H54 (cell line): ENCODE measurements around the gene DDX25.

Experiments used
- DNase-seq: peaks from one replicate; pipeline ENCODE4 v3.0.0; 2011; ENCODE audit warnings: low spot score, mixed read lengths; ENCODE audit not compliant: insufficient read length
- FAIRE-seq: peaks from 3 replicates; lab custom pipeline; 2011; peaks lifted over from hg19 to GRCh38; lab: Jason Lieb, UNC
- POLR2A ChIP-seq: IDR thresholded peaks from 2 replicates; pipeline ENCODE4 v1.6.1; 2011; ENCODE audit warnings: low read depth, mild to moderate bottlenecking, low read length

The DDX25 gene

DNA sequence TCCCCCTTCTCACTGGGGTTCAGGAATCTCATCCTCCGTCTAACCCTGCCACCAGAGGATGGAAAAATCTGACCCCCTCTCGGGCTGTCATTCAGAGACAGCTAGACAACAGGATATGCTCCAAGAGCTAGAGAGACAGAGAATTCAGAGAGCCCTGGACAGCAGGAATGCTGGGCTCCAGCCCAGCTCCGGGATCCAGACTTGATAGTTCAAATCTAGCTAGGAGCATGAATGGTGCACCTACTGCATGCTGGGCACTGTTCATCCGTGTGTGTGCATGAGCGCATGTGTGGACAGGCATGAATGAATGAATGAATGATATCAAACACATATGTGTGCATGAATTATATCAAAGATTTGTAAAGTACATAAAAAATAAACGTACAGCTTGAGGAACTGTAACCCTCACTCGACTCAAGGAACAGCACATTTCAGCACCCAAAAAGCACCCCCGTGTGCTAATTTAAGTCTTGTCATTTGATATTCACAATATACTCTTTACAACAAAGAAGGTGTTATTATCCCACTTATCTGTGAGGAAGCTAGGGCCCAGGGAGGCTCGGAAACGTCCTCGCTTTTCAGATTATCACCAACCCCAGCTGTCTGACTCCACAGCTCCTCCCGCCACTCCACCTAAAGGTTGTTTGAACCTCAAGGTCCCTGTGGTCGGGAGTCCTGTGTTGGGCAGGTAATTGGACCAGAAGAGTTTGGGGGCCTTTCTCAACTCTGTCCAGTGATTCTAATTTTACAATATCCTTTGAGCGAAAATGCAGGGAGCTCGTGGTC is 40.9 kb downstream of the DDX25 start:
- FAIRE-seq = no peak
- DNase-seq = no peak
- no peak for TF ChIP-seq POLR2A

GRCh38 chr11:125945797-125946520 is 41.7 kb downstream of the DDX25 start, which contains the start of gene VSIG10L2:
VSIG10L2 (plus strand) TSS chr11:125946044; CDS start chr11:125946056, 12 bp downstream.
- no peak for FAIRE-seq
- no peak for TF ChIP-seq POLR2A
- DNase-seq = no peak

- no peak for DNase-seq
- FAIRE-seq = no peak
- no peak for TF ChIP-seq POLR2A
These were observed 42.6 kb downstream of the DDX25 start for GRCh38 chr11:125946712-125947418.

GRCh38 chr11:125947419-125948277 is 43.3 kb downstream of the DDX25 start:
- FAIRE-seq (no peak), DNase-seq (no peak)
- TF ChIP-seq POLR2A = no peak

DNA sequence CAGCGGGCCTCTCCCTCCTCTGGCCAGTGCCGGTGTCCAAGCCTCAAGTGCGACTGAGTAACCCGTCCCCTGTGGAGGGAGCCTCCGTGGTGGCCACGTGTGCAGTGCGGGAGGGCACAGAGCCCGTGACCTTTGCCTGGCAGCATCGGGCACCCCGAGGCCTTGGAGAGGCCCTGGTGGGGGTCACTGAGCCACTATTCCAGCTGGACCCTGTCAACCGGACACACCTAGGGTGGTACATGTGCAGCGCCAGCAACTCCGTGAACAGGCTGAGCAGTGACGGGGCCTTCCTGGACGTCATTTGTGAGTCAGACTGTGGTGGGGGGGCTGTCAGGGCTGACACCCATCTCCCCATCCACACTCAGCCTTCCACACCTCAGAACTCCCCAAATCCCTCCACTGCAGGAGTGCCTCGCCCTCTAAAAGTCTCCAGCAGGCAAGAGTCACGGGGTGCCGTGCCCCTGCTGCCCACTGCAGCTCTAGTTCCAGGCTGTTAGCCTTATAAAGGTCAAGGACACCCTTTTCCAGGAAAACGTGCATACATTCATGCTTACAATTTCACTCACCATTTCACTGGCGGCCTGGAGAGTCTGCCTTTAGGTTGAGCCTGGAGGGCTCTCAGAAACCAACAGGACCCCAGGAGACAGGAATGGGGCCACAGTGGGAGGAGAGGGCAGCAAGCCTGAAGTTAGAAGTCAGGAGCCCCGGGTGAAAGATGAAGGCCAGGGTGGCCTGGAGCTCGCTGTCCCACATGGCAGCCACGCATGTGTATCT is 44.2 kb downstream of the DDX25 start:
- DNase-seq (no peak), FAIRE-seq (no peak)
- TF ChIP-seq POLR2A = no peak

DNA sequence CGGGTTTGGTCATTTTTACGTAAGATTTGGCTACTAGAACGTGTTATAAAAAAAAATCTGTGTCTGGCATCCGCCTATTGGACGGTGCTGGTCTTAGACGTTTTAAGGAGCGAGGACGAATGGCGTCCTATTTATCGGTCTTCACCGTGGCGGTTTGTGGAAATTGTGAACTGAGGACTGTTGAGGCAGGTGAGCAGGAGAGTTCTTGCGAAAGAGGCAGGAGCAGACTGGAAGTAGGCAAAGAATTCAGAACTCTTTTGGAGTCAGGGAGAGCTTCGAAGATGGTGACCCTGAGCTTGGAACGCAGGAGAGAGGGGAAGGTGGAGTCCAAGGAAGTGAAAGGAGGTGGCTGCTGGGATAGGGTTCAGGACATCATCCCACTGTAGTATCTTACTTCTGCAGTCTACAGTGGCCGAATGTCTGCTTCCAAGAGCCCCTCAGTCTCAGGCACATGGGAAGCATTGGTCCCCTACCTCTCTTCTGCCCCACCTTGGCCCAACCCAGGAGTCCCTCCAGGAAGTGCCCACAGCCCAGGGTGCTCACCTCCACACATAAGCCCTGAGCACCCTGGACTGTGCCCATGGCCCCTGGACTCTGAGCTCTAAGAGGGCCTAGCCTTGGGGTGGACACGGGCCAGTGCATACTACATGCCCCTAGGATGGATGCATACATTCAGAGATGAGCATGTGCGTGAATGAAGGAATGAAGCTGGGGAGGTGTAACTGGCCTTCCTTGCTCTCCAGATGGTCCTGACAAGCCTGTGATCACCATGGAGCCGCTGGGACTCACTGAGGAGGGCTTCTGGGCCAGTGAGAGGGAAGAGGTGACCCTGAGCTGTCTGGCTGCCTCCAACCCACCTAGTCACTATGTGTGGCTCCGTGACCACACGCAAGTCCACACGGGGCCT is 45.2 kb downstream of the DDX25 start:
- FAIRE-seq = no peak
- no peak for DNase-seq
- no peak for TF ChIP-seq POLR2A

GRCh38 chr11:125950178-125950490 is 45.8 kb downstream of the DDX25 start:
- no peak for TF ChIP-seq POLR2A
- FAIRE-seq (no peak), DNase-seq (no peak)

GRCh38 chr11:125950696-125951651 is 46.7 kb downstream of the DDX25 start:
- no peak for DNase-seq
- FAIRE-seq = no peak
- TF ChIP-seq POLR2A = no peak

DNA sequence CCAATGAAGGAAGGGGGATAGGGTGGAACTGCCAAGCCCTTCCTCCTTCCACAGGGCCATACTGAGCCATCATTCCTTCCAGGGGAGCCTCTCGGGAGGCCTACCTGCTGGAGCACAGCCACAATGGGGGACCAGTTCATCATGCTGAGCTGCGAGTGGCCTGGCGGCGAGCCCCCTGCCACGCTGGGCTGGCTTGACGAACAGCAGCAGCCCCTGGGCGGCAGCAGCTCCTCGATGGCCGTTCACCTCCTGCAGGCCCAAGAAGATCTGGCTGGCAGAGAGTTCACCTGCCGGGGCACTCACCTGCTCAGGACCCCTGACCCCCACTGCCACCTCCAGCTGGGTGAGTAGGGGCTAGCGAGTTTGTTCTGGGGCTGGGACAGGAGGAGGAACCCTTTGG is 47.4 kb downstream of the DDX25 start:
- FAIRE-seq (no peak), DNase-seq (no peak)
- TF ChIP-seq POLR2A = no peak

GRCh38 chr11:125952559-125952958 is 48.3 kb downstream of the DDX25 start:
- DNase-seq = no peak
- TF ChIP-seq POLR2A = no peak
- FAIRE-seq = no peak

DNA sequence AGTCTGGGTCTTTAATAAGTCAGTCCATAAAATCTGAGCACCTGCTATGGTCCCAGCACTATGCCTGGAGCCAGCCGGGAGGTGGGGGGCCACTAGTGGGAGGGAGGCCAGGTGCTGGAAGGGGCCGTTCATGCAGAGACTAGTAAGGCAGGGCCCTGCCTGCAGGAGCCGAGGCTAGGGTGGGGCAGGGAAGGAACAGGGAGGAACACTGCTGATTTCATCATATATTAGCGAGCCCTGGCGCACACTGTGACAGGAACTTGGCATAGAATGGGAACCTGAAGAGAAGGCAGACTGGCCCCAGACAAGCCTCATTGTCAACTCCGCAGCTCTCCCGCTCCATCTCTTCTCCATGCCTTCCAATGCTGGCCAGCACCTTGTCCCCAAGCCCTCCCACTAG is 48.7 kb downstream of the DDX25 start:
- DNase-seq = no peak
- no peak for FAIRE-seq
- no peak for TF ChIP-seq POLR2A
